Adrenal gland (tissue), 5 donors: ENCODE results near the gene EEF1AKMT2.

Source experiments
- POLR2A ChIP-seq, 2 donors: fragments of 450-650 bp; IDR thresholded peaks; one replicate each; pipeline ENCODE4 v1.6.1; 2017; ENCODE audit warnings: antibody characterized with exemption in 2 of 2, mild to moderate bottlenecking in 2 of 2, moderate library complexity in 1 of 2
- TF ChIP-seq, protein P1 (sequence below), 6 experiments: fragments of 450-650 bp in 4 of 6; fragments of 200-600 bp in 2 of 6; sonication (generic) in 1 of 6; IDR thresholded peaks; 1 replicate in 5 of 6; 2 replicates in 1 of 6; pipeline versions ENCODE4 v1.5.1 to v1.8.0; 2016 to 2021; ENCODE audit warnings: antibody characterized with exemption in 6 of 6, mild to moderate bottlenecking in 2 of 6, moderate library complexity in 1 of 6
- donor health status: DM: no; HTN: no; CAD: no.

DNA sequence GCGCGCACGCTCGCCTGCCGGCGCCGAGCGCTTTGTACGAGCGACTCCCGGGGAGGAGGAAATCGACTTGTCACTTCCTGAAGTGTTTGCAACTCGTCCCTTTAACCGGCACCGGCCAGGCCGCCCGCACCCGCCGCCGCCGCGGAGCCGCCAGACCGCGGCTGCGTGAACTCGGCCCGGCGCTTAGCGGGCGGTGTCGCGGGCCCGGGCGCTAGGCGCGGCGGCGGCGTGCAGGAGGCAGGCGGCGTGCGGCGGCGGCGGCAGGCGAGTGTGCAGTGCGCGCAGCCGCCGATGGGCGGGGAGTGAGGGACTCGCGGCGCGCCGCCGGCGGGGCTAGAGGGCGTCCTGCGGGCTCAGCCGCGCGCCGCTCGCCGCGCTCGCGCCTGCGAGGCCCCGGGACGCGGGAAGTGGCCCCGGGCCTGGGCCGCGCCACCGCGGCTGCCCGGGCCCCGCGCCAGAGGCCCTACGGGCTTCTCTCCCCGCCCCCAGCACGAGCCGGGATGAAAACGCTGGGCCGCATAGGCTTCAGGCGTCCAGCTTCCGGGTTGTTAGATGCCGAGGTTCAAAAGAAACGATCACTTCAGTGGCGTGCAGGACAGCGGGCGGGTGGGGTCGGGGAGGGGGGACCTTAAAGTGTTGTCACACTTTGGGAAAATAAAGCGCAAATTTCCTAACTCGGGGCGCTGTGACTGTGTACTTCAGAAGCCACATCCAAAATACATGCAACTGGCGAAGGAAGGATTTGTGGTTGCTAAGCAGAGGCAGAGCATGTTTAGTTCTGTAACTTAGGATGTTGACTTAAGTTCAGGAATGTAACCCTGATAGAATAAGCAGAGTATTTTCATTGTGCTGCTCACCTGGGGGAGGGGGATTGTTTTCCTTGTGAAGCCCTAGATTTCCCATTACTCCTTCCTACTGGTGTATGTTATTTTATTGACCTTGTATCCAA lies 47.3 kb downstream of the EEF1AKMT2 start, which contains the start of gene FAM53B:
- TF ChIP-seq, protein P1, sequence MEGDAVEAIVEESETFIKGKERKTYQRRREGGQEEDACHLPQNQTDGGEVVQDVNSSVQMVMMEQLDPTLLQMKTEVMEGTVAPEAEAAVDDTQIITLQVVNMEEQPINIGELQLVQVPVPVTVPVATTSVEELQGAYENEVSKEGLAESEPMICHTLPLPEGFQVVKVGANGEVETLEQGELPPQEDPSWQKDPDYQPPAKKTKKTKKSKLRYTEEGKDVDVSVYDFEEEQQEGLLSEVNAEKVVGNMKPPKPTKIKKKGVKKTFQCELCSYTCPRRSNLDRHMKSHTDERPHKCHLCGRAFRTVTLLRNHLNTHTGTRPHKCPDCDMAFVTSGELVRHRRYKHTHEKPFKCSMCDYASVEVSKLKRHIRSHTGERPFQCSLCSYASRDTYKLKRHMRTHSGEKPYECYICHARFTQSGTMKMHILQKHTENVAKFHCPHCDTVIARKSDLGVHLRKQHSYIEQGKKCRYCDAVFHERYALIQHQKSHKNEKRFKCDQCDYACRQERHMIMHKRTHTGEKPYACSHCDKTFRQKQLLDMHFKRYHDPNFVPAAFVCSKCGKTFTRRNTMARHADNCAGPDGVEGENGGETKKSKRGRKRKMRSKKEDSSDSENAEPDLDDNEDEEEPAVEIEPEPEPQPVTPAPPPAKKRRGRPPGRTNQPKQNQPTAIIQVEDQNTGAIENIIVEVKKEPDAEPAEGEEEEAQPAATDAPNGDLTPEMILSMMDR (IDR thresholded peaks at IDR 0.05): peak in 2 of 6 experiments; percentile 47 to 83
- peak; percentile 45 to 72 for TF ChIP-seq POLR2A (IDR thresholded peaks at IDR 0.05)
